CD4-positive, alpha-beta T cell (primary cell): Measurements from ENCODE around the gene INTU. TPM values are rescaled to one million over a fixed set of nuclear protein-coding genes. Genes with fewer than 3 reads are reported as not detected.

Experiments used
- ATAC-seq: fragments of 200-7000 bp; cut with Tn5 transposase; one replicate; pipeline ENCODE4 v1.10.0; 2022; ENCODE audit warnings: mild to moderate bottlenecking; ENCODE audit not compliant: poor library complexity
- CTCF ChIA-PET: fragments of 350-600 bp; sonication (Branson Sonifier 250); formaldehyde crosslinking; loops from one replicate; lab custom pipeline; 2021; ENCODE audit warnings: antibody characterized with exemption, inconsistent platforms; lab: Charles Lee
- POLR2A ChIA-PET: fragments of 350-600 bp; sonication (Branson Sonifier 250); formaldehyde crosslinking; loops from one replicate; lab custom pipeline; 2021; ENCODE audit warnings: antibody characterized with exemption, inconsistent platforms; lab: Charles Lee
- DNase-seq, 14 experiments: peaks; one replicate each; pipeline ENCODE4 v3.0.0-alpha.2; 2013 to 2020; ENCODE audit warnings: mixed read lengths in 2 of 14
- H3K27ac ChIP-seq, 2 donors: one replicate each; pipeline versions ENCODE4 v1.5.1 to v1.7.0; 2013; ENCODE audit warnings: low read length in 2 of 2, low read depth in 1 of 2, mild to moderate bottlenecking in 1 of 2
- H3K27me3 ChIP-seq, 2 experiments: 1 replicate in 1 of 2; 2 replicates in 1 of 2; pipeline versions ENCODE4 v1.6.1 to v1.7.0; 2013; ENCODE audit warnings: low read length in 2 of 2, control low read depth in 1 of 2, mild to moderate bottlenecking in 1 of 2, moderate library complexity in 1 of 2; ENCODE audit not compliant: insufficient read depth in 2 of 2, control insufficient read depth in 1 of 2
- H3K36me3 ChIP-seq: one replicate; pipeline ENCODE4 v1.6.1; 2013; ENCODE audit warnings: low read length, control low read depth; ENCODE audit not compliant: insufficient read depth
- H3K4me1 ChIP-seq: one replicate; pipeline ENCODE4 v1.6.1; 2013; ENCODE audit warnings: low read length, control low read depth; ENCODE audit not compliant: insufficient read depth
- H3K4me3 ChIP-seq: one replicate; pipeline ENCODE4 v1.5.1; 2013; ENCODE audit warnings: mild to moderate bottlenecking, low read length, moderate library complexity
- H3K9me3 ChIP-seq, 2 experiments: 1 replicate in 1 of 2; 2 replicates in 1 of 2; pipeline versions ENCODE4 v1.6.1 to v1.7.0; 2013; ENCODE audit warnings: low read length in 2 of 2, mild to moderate bottlenecking in 2 of 2, control low read depth in 1 of 2, moderate library complexity in 1 of 2; ENCODE audit not compliant: control insufficient read depth in 1 of 2, insufficient read depth in 1 of 2
- H3K27ac Mint-ChIP-seq: one replicate; pipeline ENCODE4 v1.8.0; 2020; ENCODE audit warnings: mixed read lengths
- H3K27me3 Mint-ChIP-seq: one replicate; pipeline ENCODE4 v1.8.0; 2021; ENCODE audit warnings: mixed read lengths
- H3K36me3 Mint-ChIP-seq: one replicate; pipeline ENCODE4 v1.8.0; 2021; ENCODE audit warnings: low read depth, mixed read lengths
- H3K4me1 Mint-ChIP-seq: one replicate; pipeline ENCODE4 v1.8.0; 2021; ENCODE audit warnings: low read depth, mixed read lengths
- H3K4me3 Mint-ChIP-seq: one replicate; pipeline ENCODE4 v1.8.0; 2020; ENCODE audit warnings: mild to moderate bottlenecking, mixed read lengths
- H3K9me3 Mint-ChIP-seq: one replicate; pipeline ENCODE4 v1.8.0; 2020; ENCODE audit warnings: mixed read lengths
- CTCF ChIP-seq: fragments of 200-600 bp; IDR thresholded peaks from one replicate; pipeline ENCODE4 v1.8.0; 2022; ENCODE audit warnings: antibody characterized with exemption, mild to moderate bottlenecking
- intact Hi-C, 2 experiments: fragments of 100-400 bp; cut with DNase I in 1 of 2; cut with micrococcal nuclease in 1 of 2; formaldehyde crosslinking; loops; one replicate each; pipeline versions ENCODE4 v1.15.1 to v1.9.0; 2023 to 2025; cut with DNase I, micrococcal nuclease
- total RNA-seq, 174 experiments: library from RNA in 2 of 174; stranded (reverse) in 2 of 174; gene quantifications; one replicate each; pipeline ENCODE4 v1.2.3 and lab custom pipeline; 2021 to 2026

INTU gene
- total RNA-seq, 2 experiments from 2014 or later = not detected

GRCh38 chr4:127698789-127699200 is 66.0 kb downstream of the INTU start:
- Histone ChIP-seq H3K9me3 (no peaks in the 10 kb centered on the region), H3K4me1 (no peaks in the 10 kb centered on the region), H3K27me3 (no peaks in the 10 kb centered on the region), H3K4me3 (no peak overlapping the region), H3K36me3 (no peaks in the 10 kb centered on the region), H3K27ac (no peak overlapping the region)
- peaks cover 10% of the 10 kb centered on the region for H3K9me3 Mint-ChIP-seq
- POLR2A ChIA-PET = no interaction called here
- no peak overlapping the region for H3K4me3 Mint-ChIP-seq
- ATAC-seq (no peak), DNase-seq (peak in 2 of 14 experiments; percentile 11 to 20)
- H3K27ac Mint-ChIP-seq = no peak overlapping the region
- no peaks in the 10 kb centered on the region for H3K4me1 Mint-ChIP-seq
- no peak for TF ChIP-seq CTCF
- H3K36me3 Mint-ChIP-seq = no peaks in the 10 kb centered on the region
- CTCF ChIA-PET = no interaction called here
- intact Hi-C loops = no loop called here
- H3K27me3 Mint-ChIP-seq = peaks cover 7% of the 10 kb centered on the region

- H3K9me3 Mint-ChIP-seq = no peaks in the 10 kb centered on the region
- no peak overlapping the region for H3K4me3 ChIP-seq
- peaks cover 11% of the 10 kb centered on the region for H3K27me3 Mint-ChIP-seq
- no peak overlapping the region for H3K27ac Mint-ChIP-seq
- no peaks in the 10 kb centered on the region for H3K27me3 ChIP-seq
- no peaks in the 10 kb centered on the region for H3K36me3 ChIP-seq
- H3K9me3 ChIP-seq = no peaks in the 10 kb centered on the region
- H3K27ac ChIP-seq = no peak overlapping the region
- POLR2A ChIA-PET = no interaction called here
- intact Hi-C loops = no loop called here
- no peaks in the 10 kb centered on the region for H3K4me1 Mint-ChIP-seq
- no peak for TF ChIP-seq CTCF
- no peaks in the 10 kb centered on the region for H3K36me3 Mint-ChIP-seq
- H3K4me3 Mint-ChIP-seq = no peak overlapping the region
- no peaks in the 10 kb centered on the region for H3K4me1 ChIP-seq
- CTCF ChIA-PET = no interaction called here
- ATAC-seq = no peak
- no peak for DNase-seq
Measured at GRCh38 chr4:127708985-127709384, 76.2 kb downstream of the INTU start.

- TF ChIP-seq CTCF = no peak
- Histone ChIP-seq H3K4me3 (no peak overlapping the region), H3K9me3 (no peaks in the 10 kb centered on the region), H3K27ac (no peak overlapping the region), H3K4me1 (no peaks in the 10 kb centered on the region), H3K36me3 (no peaks in the 10 kb centered on the region), H3K27me3 (no peaks in the 10 kb centered on the region)
- H3K9me3 Mint-ChIP-seq = no peaks in the 10 kb centered on the region
- peaks cover 11% of the 10 kb centered on the region for H3K27me3 Mint-ChIP-seq
- no peaks in the 10 kb centered on the region for H3K4me1 Mint-ChIP-seq
- no peak for DNase-seq
- H3K4me3 Mint-ChIP-seq = no peak overlapping the region
- intact Hi-C loops = no loop called here
- H3K36me3 Mint-ChIP-seq = no peaks in the 10 kb centered on the region
- no peak overlapping the region for H3K27ac Mint-ChIP-seq
- no peak for ATAC-seq
- ChIA-PET CTCF (no interaction called here), POLR2A (no interaction called here)
Measured at GRCh38 chr4:127709456-127709855, 76.7 kb downstream of the INTU start.
